ENCODE results near the gene ATP7B.

The ATP7B gene

GRCh38 chr13:51943721-51944120 is 67.5 kb downstream of the ATP7B start:
- no peak overlapping the region for H2AFZ ChIP-seq (ENCODE audit: low read depth, low read length)
- no peak for DNase-seq
- TF ChIP-seq, protein P1, sequence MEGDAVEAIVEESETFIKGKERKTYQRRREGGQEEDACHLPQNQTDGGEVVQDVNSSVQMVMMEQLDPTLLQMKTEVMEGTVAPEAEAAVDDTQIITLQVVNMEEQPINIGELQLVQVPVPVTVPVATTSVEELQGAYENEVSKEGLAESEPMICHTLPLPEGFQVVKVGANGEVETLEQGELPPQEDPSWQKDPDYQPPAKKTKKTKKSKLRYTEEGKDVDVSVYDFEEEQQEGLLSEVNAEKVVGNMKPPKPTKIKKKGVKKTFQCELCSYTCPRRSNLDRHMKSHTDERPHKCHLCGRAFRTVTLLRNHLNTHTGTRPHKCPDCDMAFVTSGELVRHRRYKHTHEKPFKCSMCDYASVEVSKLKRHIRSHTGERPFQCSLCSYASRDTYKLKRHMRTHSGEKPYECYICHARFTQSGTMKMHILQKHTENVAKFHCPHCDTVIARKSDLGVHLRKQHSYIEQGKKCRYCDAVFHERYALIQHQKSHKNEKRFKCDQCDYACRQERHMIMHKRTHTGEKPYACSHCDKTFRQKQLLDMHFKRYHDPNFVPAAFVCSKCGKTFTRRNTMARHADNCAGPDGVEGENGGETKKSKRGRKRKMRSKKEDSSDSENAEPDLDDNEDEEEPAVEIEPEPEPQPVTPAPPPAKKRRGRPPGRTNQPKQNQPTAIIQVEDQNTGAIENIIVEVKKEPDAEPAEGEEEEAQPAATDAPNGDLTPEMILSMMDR (IDR thresholded peaks at IDR 0.05; ENCODE audit: borderline replicate concordance, extremely low read depth, low read length, poor library complexity, severe bottlenecking) = no peak
- TF ChIP-seq EZH2 (IDR thresholded peaks at IDR 0.05; ENCODE audit: borderline replicate concordance, low read depth, low read length, severe bottlenecking) = no peak
- H3K27ac ChIP-seq (ENCODE audit: low read length) = no peak overlapping the region
- no peaks in the 10 kb centered on the region for H3K9me3 ChIP-seq (ENCODE audit: insufficient read depth, low read length, severe bottlenecking)
- H3K36me3 ChIP-seq (ENCODE audit: insufficient read depth, low read length) = no peaks in the 10 kb centered on the region
- H3K79me2 ChIP-seq (ENCODE audit: insufficient read depth, low read length) = no peaks in the 10 kb centered on the region
- no peak overlapping the region for H3K4me2 ChIP-seq (ENCODE audit: insufficient read depth, low read length)
- no peak overlapping the region for H3K9ac ChIP-seq (ENCODE audit: low read depth, low read length)
- ATAC-seq (ENCODE audit: insufficient read depth, low read depth) = no peak
- H3K4me3 ChIP-seq (ENCODE audit: low read depth in 1 of 2, low read length in 2 of 2) = no peak overlapping the region
- H3K27me3 ChIP-seq (ENCODE audit: insufficient read depth, low read length, poor library complexity) = peaks cover 3% of the 10 kb centered on the region
- no peaks in the 10 kb centered on the region for H4K20me1 ChIP-seq (ENCODE audit: insufficient read depth, low read length)
- H3K4me1 ChIP-seq (ENCODE audit: insufficient read depth, low read length) = no peaks in the 10 kb centered on the region

GRCh38 chr13:51942189-51942588 is 69.1 kb downstream of the ATP7B start:
- H3K4me3 ChIP-seq (ENCODE audit: low read depth in 1 of 2, low read length in 2 of 2) = no peak overlapping the region
- H2AFZ ChIP-seq (ENCODE audit: low read depth, low read length) = no peak overlapping the region
- no peak overlapping the region for H3K4me2 ChIP-seq (ENCODE audit: insufficient read depth, low read length)
- no peak overlapping the region for H3K9ac ChIP-seq (ENCODE audit: low read depth, low read length)
- no peak for ATAC-seq (ENCODE audit: insufficient read depth, low read depth)
- H3K4me1 ChIP-seq (ENCODE audit: insufficient read depth, low read length) = no peaks in the 10 kb centered on the region
- H3K9me3 ChIP-seq (ENCODE audit: insufficient read depth, low read length, severe bottlenecking) = no peaks in the 10 kb centered on the region
- peaks cover 3% of the 10 kb centered on the region for H3K27me3 ChIP-seq (ENCODE audit: insufficient read depth, low read length, poor library complexity)
- no peaks in the 10 kb centered on the region for H3K36me3 ChIP-seq (ENCODE audit: insufficient read depth, low read length)
- H3K79me2 ChIP-seq (ENCODE audit: insufficient read depth, low read length) = no peaks in the 10 kb centered on the region
- DNase-seq = no peak
- no peaks in the 10 kb centered on the region; the same call in 1 of the 2 replicates for H4K20me1 ChIP-seq (ENCODE audit: insufficient read depth, low read length)
- no peak overlapping the region for H3K27ac ChIP-seq (ENCODE audit: low read length)
- TF ChIP-seq, protein P1 (IDR thresholded peaks at IDR 0.05; ENCODE audit: borderline replicate concordance, extremely low read depth, low read length, poor library complexity, severe bottlenecking) = no peak
- no peak for TF ChIP-seq EZH2 (IDR thresholded peaks at IDR 0.05; ENCODE audit: borderline replicate concordance, low read depth, low read length, severe bottlenecking)

- H3K27ac ChIP-seq (ENCODE audit: low read length) = no peak overlapping the region
These were observed 72.8 kb downstream of the ATP7B start for GRCh38 chr13:51938454-51938853.

More at GRCh38 chr13:51938454-51938853, 72.8 kb downstream of the ATP7B start:
- TF ChIP-seq, protein P1 (IDR thresholded peaks at IDR 0.05; ENCODE audit: borderline replicate concordance, extremely low read depth, low read length, poor library complexity, severe bottlenecking) = no peak
- TF ChIP-seq EZH2 (IDR thresholded peaks at IDR 0.05; ENCODE audit: borderline replicate concordance, low read depth, low read length, severe bottlenecking) = no peak
- H3K4me1 ChIP-seq (ENCODE audit: insufficient read depth, low read length) = no peaks in the 10 kb centered on the region
- no peak for DNase-seq
- ATAC-seq (ENCODE audit: insufficient read depth, low read depth) = no peak
- H3K9ac ChIP-seq (ENCODE audit: low read depth, low read length) = no peak overlapping the region
- H3K79me2 ChIP-seq (ENCODE audit: insufficient read depth, low read length) = no peaks in the 10 kb centered on the region
- no peak overlapping the region for H3K4me3 ChIP-seq (ENCODE audit: low read depth in 1 of 2, low read length in 2 of 2)
- H3K4me2 ChIP-seq (ENCODE audit: insufficient read depth, low read length) = no peak overlapping the region
- no peak overlapping the region for H2AFZ ChIP-seq (ENCODE audit: low read depth, low read length)
- peaks cover 3% of the 10 kb centered on the region for H3K27me3 ChIP-seq (ENCODE audit: insufficient read depth, low read length, poor library complexity)
- H3K36me3 ChIP-seq (ENCODE audit: insufficient read depth, low read length) = no peaks in the 10 kb centered on the region
- H4K20me1 ChIP-seq (ENCODE audit: insufficient read depth, low read length) = peaks cover 5% of the 10 kb centered on the region
- H3K9me3 ChIP-seq (ENCODE audit: insufficient read depth, low read length, severe bottlenecking) = no peaks in the 10 kb centered on the region

All from DND-41 (cell line).